Activated T-cell treated with anti-CD3 and anti-CD28 coated beads, Interleukin-2, amount 50 U/mL, for 72 hours (primary cell): ENCODE results near the gene YEATS4. TPM values are rescaled to one million over a fixed set of nuclear protein-coding genes. Genes with fewer than 3 reads are reported as not detected.
"Not testable (repeated sequence)": the region's sequence is repeated elsewhere in the genome, so short reads cannot be mapped to it uniquely, and the experiment has no call there.

Source experiments
- ATAC-seq, 2 donors: fragments of 150-1000 bp; cut with Tn5 transposase; replicated peaks in 1 of 2; 2 replicates each; pipeline ENCODE4 v1.10.0; 2021; ENCODE audit warnings: moderate library complexity in 2 of 2, mild to moderate bottlenecking in 1 of 2
- DNase-seq, 2 donors: peaks; one replicate each; pipeline ENCODE4 v3.0.0; 2021 to 2022; ENCODE audit warnings: mixed read lengths in 1 of 2
- H3K27ac Mint-ChIP-seq: one replicate; pipeline ENCODE4 v1.8.0; 2022; ENCODE audit warnings: mild to moderate bottlenecking, moderate library complexity, mixed read lengths
- H3K27me3 Mint-ChIP-seq: one replicate; pipeline ENCODE4 v1.8.0; 2022; ENCODE audit warnings: low read depth, mixed read lengths
- H3K36me3 Mint-ChIP-seq, 2 donors: one replicate each; pipeline ENCODE4 v1.8.0; 2022; ENCODE audit warnings: mixed read lengths in 2 of 2, mild to moderate bottlenecking in 1 of 2; ENCODE audit not compliant: insufficient read depth in 2 of 2
- H3K4me1 Mint-ChIP-seq: one replicate; pipeline ENCODE4 v1.8.0; 2022; ENCODE audit warnings: low read depth, mixed read lengths
- H3K4me3 Mint-ChIP-seq, 2 donors: one replicate each; pipeline ENCODE4 v1.8.0; 2022; ENCODE audit warnings: mild to moderate bottlenecking in 2 of 2, mixed read lengths in 2 of 2, moderate library complexity in 2 of 2
- H3K9me3 Mint-ChIP-seq, 2 donors: one replicate each; pipeline ENCODE4 v1.8.0; 2022; ENCODE audit warnings: mixed read lengths in 2 of 2
- total RNA-seq, 2 donors: library from RNA; stranded (reverse); gene quantifications; one replicate each; pipeline ENCODE4 v1.2.3, GENCODE V29; 2022

The YEATS4 gene
- 10 to 100 TPM; 49.3 to 54.5 TPM for total RNA-seq

- ATAC-seq, result peak; percentile 84 to 86
- peak; percentile 89 to 94 for DNase-seq
- Mint-ChIP-seq H3K4me3 (peak within 1 kb of the TSS; percentile 85 to 92), H3K27me3 (no peaks in the 10 kb centered on the region), H3K4me1 (peaks cover 33% of the 10 kb centered on the region), H3K36me3 (peaks cover 4 to 12% of the 10 kb centered on the region in 2 donors), H3K27ac (peak within 1 kb of the TSS; percentile 95), H3K9me3 (no peaks in the 10 kb centered on the region)
These were observed at the start of gene YEATS4 for GRCh38 chr12:69359531-69360347. Gene YEATS4, plus strand, starts transcription at chr12:69359743. Its CDS starts 230 bp downstream, at chr12:69359973.

GRCh38 chr12:69313209-69313608, 46.3 kb upstream of the YEATS4 start:
- H3K4me1 Mint-ChIP-seq, result no peaks in the 10 kb centered on the region
- no peak for DNase-seq
- ATAC-seq, result no peak
- no peaks in the 10 kb centered on the region for H3K27me3 Mint-ChIP-seq
- peaks cover 0 to under 1% of the 10 kb centered on the region in 2 donors for H3K36me3 Mint-ChIP-seq
- H3K4me3 Mint-ChIP-seq, result no peak overlapping the region
- H3K9me3 Mint-ChIP-seq, result peaks cover 2 to 8% of the 10 kb centered on the region in 2 donors
- no peak overlapping the region for H3K27ac Mint-ChIP-seq

- not testable (repeated sequence) for H3K4me3 Mint-ChIP-seq, H3K27ac Mint-ChIP-seq, ATAC-seq, H3K36me3 Mint-ChIP-seq, H3K4me1 Mint-ChIP-seq, H3K27me3 Mint-ChIP-seq, DNase-seq
- H3K9me3 Mint-ChIP-seq, result peaks cover 9 to 10% of the 10 kb centered on the region in 2 donors
These were observed 42.8 kb upstream of the YEATS4 start for GRCh38 chr12:69316784-69317183.

GRCh38 chr12:69317233-69317632, 42.3 kb upstream of the YEATS4 start:
- not testable (repeated sequence) for H3K4me3 Mint-ChIP-seq, H3K4me1 Mint-ChIP-seq, H3K27ac Mint-ChIP-seq, ATAC-seq, DNase-seq, H3K36me3 Mint-ChIP-seq, H3K27me3 Mint-ChIP-seq
- H3K9me3 Mint-ChIP-seq, result peaks cover 9 to 10% of the 10 kb centered on the region in 2 donors

- no peak overlapping the region for H3K27ac Mint-ChIP-seq
- peaks cover 10% of the 10 kb centered on the region for H3K27me3 Mint-ChIP-seq
- ATAC-seq, result no peak
- peaks cover 4% of the 10 kb centered on the region for H3K4me1 Mint-ChIP-seq
- DNase-seq, result no peak
- no peak overlapping the region for H3K4me3 Mint-ChIP-seq
- peaks cover 4 to 5% of the 10 kb centered on the region in 2 donors for H3K36me3 Mint-ChIP-seq
- H3K9me3 Mint-ChIP-seq, result peaks cover 9 to 10% of the 10 kb centered on the region in 2 donors
These were observed 41.3 kb upstream of the YEATS4 start for GRCh38 chr12:69318225-69318624.

- DNase-seq (no peak), ATAC-seq (no peak)
- H3K36me3 Mint-ChIP-seq, result peaks cover 4 to 5% of the 10 kb centered on the region in 2 donors
- peaks cover 9% of the 10 kb centered on the region for H3K4me1 Mint-ChIP-seq
- H3K27ac Mint-ChIP-seq, result peak overlapping the region; percentile 59
- H3K27me3 Mint-ChIP-seq, result peaks cover 10% of the 10 kb centered on the region
- no peak overlapping the region for H3K4me3 Mint-ChIP-seq
- H3K9me3 Mint-ChIP-seq, result peaks cover 5 to 8% of the 10 kb centered on the region in 2 donors
These were observed 38.2 kb upstream of the YEATS4 start for GRCh38 chr12:69321351-69321750.

- Mint-ChIP-seq H3K27ac (no peak overlapping the region), H3K27me3 (peaks cover 10% of the 10 kb centered on the region), H3K9me3 (peaks cover 0 to 5% of the 10 kb centered on the region in 2 donors), H3K4me3 (no peak overlapping the region), H3K36me3 (peaks cover 2 to 5% of the 10 kb centered on the region in 2 donors), H3K4me1 (peaks cover 27% of the 10 kb centered on the region)
- DNase-seq (no peak), ATAC-seq (peak; percentile 53 to 66)
These were observed 34.6 kb upstream of the YEATS4 start for GRCh38 chr12:69324797-69325466.

- H3K9me3 Mint-ChIP-seq, result no peaks in the 10 kb centered on the region
- DNase-seq (no peak), ATAC-seq (no peak)
- peaks cover 0 to 2% of the 10 kb centered on the region in 2 donors for H3K36me3 Mint-ChIP-seq
- H3K4me3 Mint-ChIP-seq, result peak overlapping the region; percentile 48 to 91
- H3K4me1 Mint-ChIP-seq, result peaks cover 42% of the 10 kb centered on the region
- peak overlapping the region; percentile 97 for H3K27ac Mint-ChIP-seq
- no peaks in the 10 kb centered on the region for H3K27me3 Mint-ChIP-seq
These were observed 31.1 kb upstream of the YEATS4 start for GRCh38 chr12:69328426-69328825.

GRCh38 chr12:69329669-69330428, 29.7 kb upstream of the YEATS4 start:
- Mint-ChIP-seq H3K27ac (peak overlapping the region; percentile 97), H3K9me3 (no peaks in the 10 kb centered on the region), H3K4me3 (peak overlapping the region; percentile 86 to 91), H3K36me3 (peaks cover 0 to 2% of the 10 kb centered on the region in 2 donors), H3K4me1 (peaks cover 56% of the 10 kb centered on the region), H3K27me3 (no peaks in the 10 kb centered on the region)
- peak in 1 of 2 donors; percentile 31 for DNase-seq
- peak; percentile 46 to 47 for ATAC-seq

GRCh38 chr12:69330475-69331473, 28.8 kb upstream of the YEATS4 start:
- H3K27ac Mint-ChIP-seq, result peak overlapping the region; percentile 97
- ATAC-seq, result peak; percentile 78 to 80
- H3K4me1 Mint-ChIP-seq, result peaks cover 55% of the 10 kb centered on the region
- no peaks in the 10 kb centered on the region for H3K9me3 Mint-ChIP-seq
- H3K4me3 Mint-ChIP-seq, result peak overlapping the region; percentile 86 to 91
- H3K36me3 Mint-ChIP-seq, result peaks cover 0 to 2% of the 10 kb centered on the region in 2 donors
- H3K27me3 Mint-ChIP-seq, result no peaks in the 10 kb centered on the region
- peak; percentile 58 to 60 for DNase-seq

- no peaks in the 10 kb centered on the region for H3K27me3 Mint-ChIP-seq
- H3K4me3 Mint-ChIP-seq, result peak overlapping the region; percentile 86 to 91
- no peaks in the 10 kb centered on the region for H3K9me3 Mint-ChIP-seq
- H3K27ac Mint-ChIP-seq, result peak overlapping the region; percentile 97
- ATAC-seq (no peak), DNase-seq (no peak)
- H3K36me3 Mint-ChIP-seq, result peaks cover 0 to 2% of the 10 kb centered on the region in 2 donors
- H3K4me1 Mint-ChIP-seq, result peaks cover 55% of the 10 kb centered on the region
These were observed 28.0 kb upstream of the YEATS4 start for GRCh38 chr12:69331519-69331908.
